ENCODE data around the gene KCNH2. TPM values are rescaled to one million over a fixed set of nuclear protein-coding genes. Genes with fewer than 3 reads are reported as not detected.

KCNH2 gene
- total RNA-seq, 1 experiment from 2014 or later: 16.2 TPM

- TF ChIP-seq CDX4 (CRISPR knock-in tag; IDR thresholded peaks at IDR 0.05; ENCODE audit: borderline replicate concordance): no peak
- peak; percentile 96 for TF ChIP-seq AFF4 (CRISPR knock-in tag; IDR thresholded peaks at IDR 0.05; ENCODE audit: borderline replicate concordance)
- peak; percentile 89 for TF ChIP-seq HMGXB4 (CRISPR knock-in tag; IDR thresholded peaks at IDR 0.05)
- peak; percentile 84; the same call in 1 of the 2 replicates for TF ChIP-seq ATF2 (CRISPR knock-in tag; IDR thresholded peaks at IDR 0.05; ENCODE audit: borderline replicate concordance, low read depth)
- peak; percentile 86 for TF ChIP-seq ZNF263 (CRISPR knock-in tag; IDR thresholded peaks at IDR 0.05; ENCODE audit: low read depth)
- peak; percentile 93; the same call in 1 of the 2 replicates for TF ChIP-seq KAT7 (CRISPR knock-in tag; IDR thresholded peaks at IDR 0.05; ENCODE audit: borderline replicate concordance)
- no peak for TF ChIP-seq HMGA2 (CRISPR knock-in tag; IDR thresholded peaks at IDR 0.05)
- no peak for TF ChIP-seq JAZF1 (CRISPR knock-in tag; IDR thresholded peaks at IDR 0.05)
- TF ChIP-seq USF1 (CRISPR knock-in tag; IDR thresholded peaks at IDR 0.05): peak; percentile 88
- TF ChIP-seq PRRX2 (CRISPR knock-in tag; IDR thresholded peaks at IDR 0.05): no peak
- TF ChIP-seq EMX1 (CRISPR knock-in tag; IDR thresholded peaks at IDR 0.05): no peak
- no peak for TF ChIP-seq CBFB (CRISPR knock-in tag; IDR thresholded peaks at IDR 0.05; ENCODE audit: low read depth)
- no peak for TF ChIP-seq NFATC4 (CRISPR knock-in tag; IDR thresholded peaks at IDR 0.05)
- TF ChIP-seq IRF2 (CRISPR knock-in tag; IDR thresholded peaks at IDR 0.05; ENCODE audit: borderline replicate concordance, low read depth): peak; percentile 92
- no peak; the same call in 1 of the 2 replicates for TF ChIP-seq ERG (CRISPR knock-in tag; IDR thresholded peaks at IDR 0.05)
- no peak for TF ChIP-seq OVOL2 (CRISPR knock-in tag; IDR thresholded peaks at IDR 0.05; ENCODE audit: borderline replicate concordance)
- TF ChIP-seq ZNF425 (CRISPR knock-in tag; conservative IDR thresholded peaks at IDR 0.05): no peak
- peak; percentile 94 for TF ChIP-seq CREM (CRISPR knock-in tag; IDR thresholded peaks at IDR 0.05)
- TF ChIP-seq FOXP1 (CRISPR knock-in tag; IDR thresholded peaks at IDR 0.05; ENCODE audit: borderline replicate concordance): peak; percentile 100
- TF ChIP-seq MYBL2 (CRISPR knock-in tag; IDR thresholded peaks at IDR 0.05): peak; percentile 98
- TF ChIP-seq ETV6 (CRISPR knock-in tag; IDR thresholded peaks at IDR 0.05): peak; percentile 100
- no peak for TF ChIP-seq GABPB1 (CRISPR knock-in tag; IDR thresholded peaks at IDR 0.05)
- no peak for TF ChIP-seq AR (CRISPR knock-in tag; IDR thresholded peaks at IDR 0.05)
These were observed 40.5 kb upstream of the KCNH2 start (continued) for GRCh38 chr7:151018421-151019129.

All from WTC11 (cell line).